ELF-1 (cell line): ENCODE measurements around the gene FOS.

Experiments used
- DNase-seq: peaks from one replicate; pipeline ENCODE4 v3.0.0-alpha.2; 2016; ENCODE audit warnings: low read depth, low spot score

FOS gene

GRCh38 chr14:75250800-75251199, 27.8 kb upstream of the FOS start:
- no peak for DNase-seq

GRCh38 chr14:75252254-75252837, 26.3 kb upstream of the FOS start:
- DNase-seq, result no peak

- no peak for DNase-seq
Measured at GRCh38 chr14:75254381-75254822, 24.2 kb upstream of the FOS start.

- peak; percentile 82 for DNase-seq
Measured at GRCh38 chr14:75254901-75255584, 23.6 kb upstream of the FOS start.

GRCh38 chr14:75258079-75258802, 20.4 kb upstream of the FOS start:
- no peak for DNase-seq

- DNase-seq, result peak; percentile 100
Measured at GRCh38 chr14:75258803-75259509, 19.7 kb upstream of the FOS start.

- no peak for DNase-seq
Measured at GRCh38 chr14:75259510-75259855, 19.1 kb upstream of the FOS start.

GRCh38 chr14:75260025-75260763, 18.4 kb upstream of the FOS start:
- DNase-seq, result no peak

GRCh38 chr14:75261820-75262219, 16.8 kb upstream of the FOS start:
- DNase-seq, result no peak

GRCh38 chr14:75262641-75263040, 16.0 kb upstream of the FOS start:
- no peak for DNase-seq

- DNase-seq, result no peak
Measured at GRCh38 chr14:75264036-75264435, 14.6 kb upstream of the FOS start.

- DNase-seq, result peak; percentile 84
Measured at GRCh38 chr14:75267141-75267721, 11.4 kb upstream of the FOS start.

- DNase-seq, result peak; percentile 82
Measured at GRCh38 chr14:75268633-75269550, 9.7 kb upstream of the FOS start.

GRCh38 chr14:75271514-75271913, 7.1 kb upstream of the FOS start:
- no peak for DNase-seq

- peak; percentile 54 for DNase-seq
Measured at GRCh38 chr14:75273272-75274049, 5.2 kb upstream of the FOS start.

- no peak for DNase-seq
Measured at GRCh38 chr14:75274050-75274898, 4.4 kb upstream of the FOS start.

- peak; percentile 35 for DNase-seq
Measured at GRCh38 chr14:75274899-75275569, 3.6 kb upstream of the FOS start.

GRCh38 chr14:75275598-75275997, 3.0 kb upstream of the FOS start:
- no peak for DNase-seq
